ENCODE measurements around the gene MCUR1. TPM values are rescaled to one million over a fixed set of nuclear protein-coding genes. Genes with fewer than 3 reads are reported as not detected.
A peak's percentile ranks its signal among the peaks of the same experiment; 100 is the strongest.

The MCUR1 gene
- polyA plus RNA-seq, 3 donors, result 2.4 to 7.8 (median 5.2) TPM

DNA sequence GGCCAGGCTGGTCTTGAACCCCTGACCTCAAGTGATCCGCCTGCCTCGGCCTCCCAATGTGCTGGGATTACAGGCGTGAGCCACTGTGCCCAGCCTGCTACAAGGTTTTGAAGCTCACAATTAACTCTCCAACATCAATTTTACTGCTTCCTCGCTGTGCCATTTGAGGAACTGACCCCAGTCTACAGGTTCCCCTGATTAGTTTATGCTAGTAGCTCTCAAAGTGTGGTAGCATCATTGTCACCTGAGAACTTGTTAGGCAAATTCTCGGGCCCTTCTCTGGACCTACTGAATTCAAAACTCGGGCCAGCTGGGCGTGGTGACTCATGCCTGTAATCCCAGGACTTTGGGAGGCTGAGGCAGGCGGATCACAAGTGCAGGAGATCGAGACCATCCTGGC lies 49.4 kb downstream of the MCUR1 start:
- H3K27me3 Mint-ChIP-seq (ENCODE audit: low read depth in 3 of 3), result peaks cover 2 to 8% (median 5%) of the 10 kb centered on the region in 3 donors
- H4K20me1 ChIP-seq (ENCODE audit: insufficient read depth, low read length), result no peaks in the 10 kb centered on the region
- no peaks in the 10 kb centered on the region for H3K36me3 Mint-ChIP-seq
- H2AFZ ChIP-seq (ENCODE audit: insufficient read depth, low read depth, low read length, poor library complexity, severe bottlenecking), result no peak overlapping the region
- intact Hi-C loops (cut with micrococcal nuclease), result no loop called here
- peaks cover 45 to 56% of the 10 kb centered on the region in 2 donors for H3K4me1 ChIP-seq (ENCODE audit: control insufficient read depth in 1 of 2, insufficient read depth in 2 of 2, low read length in 2 of 2)
- peak overlapping the region in 1 of 7 donors; percentile 20 for H3K27ac Mint-ChIP-seq
- WGBS (ENCODE audit: insufficient coverage), result 93% methylated on average over 3 of the region's 9 CpGs
- no peak overlapping the region for H3K4me3 ChIP-seq (replicated peaks in 1 of 3; ENCODE audit: low read depth in 2 of 3, low read length in 3 of 3)
- H3K9ac ChIP-seq (ENCODE audit: insufficient read depth, low read length, poor library complexity, severe bottlenecking), result no peak overlapping the region
- H3K27me3 ChIP-seq (ENCODE audit: control insufficient read depth in 2 of 2, insufficient read depth in 2 of 2, low read length in 2 of 2), result no peaks in the 10 kb centered on the region
- no peak for DNase-seq
- H3K27ac ChIP-seq (ENCODE audit: low read depth in 1 of 2, low read length in 2 of 2), result no peak overlapping the region
- TF ChIP-seq, protein P1, sequence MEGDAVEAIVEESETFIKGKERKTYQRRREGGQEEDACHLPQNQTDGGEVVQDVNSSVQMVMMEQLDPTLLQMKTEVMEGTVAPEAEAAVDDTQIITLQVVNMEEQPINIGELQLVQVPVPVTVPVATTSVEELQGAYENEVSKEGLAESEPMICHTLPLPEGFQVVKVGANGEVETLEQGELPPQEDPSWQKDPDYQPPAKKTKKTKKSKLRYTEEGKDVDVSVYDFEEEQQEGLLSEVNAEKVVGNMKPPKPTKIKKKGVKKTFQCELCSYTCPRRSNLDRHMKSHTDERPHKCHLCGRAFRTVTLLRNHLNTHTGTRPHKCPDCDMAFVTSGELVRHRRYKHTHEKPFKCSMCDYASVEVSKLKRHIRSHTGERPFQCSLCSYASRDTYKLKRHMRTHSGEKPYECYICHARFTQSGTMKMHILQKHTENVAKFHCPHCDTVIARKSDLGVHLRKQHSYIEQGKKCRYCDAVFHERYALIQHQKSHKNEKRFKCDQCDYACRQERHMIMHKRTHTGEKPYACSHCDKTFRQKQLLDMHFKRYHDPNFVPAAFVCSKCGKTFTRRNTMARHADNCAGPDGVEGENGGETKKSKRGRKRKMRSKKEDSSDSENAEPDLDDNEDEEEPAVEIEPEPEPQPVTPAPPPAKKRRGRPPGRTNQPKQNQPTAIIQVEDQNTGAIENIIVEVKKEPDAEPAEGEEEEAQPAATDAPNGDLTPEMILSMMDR (IDR thresholded peaks at IDR 0.05), result no peak
- peaks cover 0 to 6% (median 3%) of the 10 kb centered on the region in 7 donors for H3K9me3 Mint-ChIP-seq
- no peak overlapping the region for H3K4me2 ChIP-seq (replicated peaks; ENCODE audit: extremely low read depth, low read length, poor library complexity, severe bottlenecking)
- no peaks in the 10 kb centered on the region for H3K79me2 ChIP-seq (ENCODE audit: insufficient read depth, low read length)
- H3K4me3 Mint-ChIP-seq, result no peak overlapping the region
- no peaks in the 10 kb centered on the region for H3K36me3 ChIP-seq (replicated peaks in 1 of 2; ENCODE audit: control insufficient read depth in 1 of 2, insufficient read depth in 2 of 2, low read length in 2 of 2)
- H3K9me3 ChIP-seq (replicated peaks in 1 of 2; ENCODE audit: control insufficient read depth in 1 of 2, insufficient read depth in 1 of 2, low read length in 2 of 2), result peaks cover 0 to 15% of the 10 kb centered on the region in 2 donors
- H3K4me1 Mint-ChIP-seq, result peaks cover 63% of the 10 kb centered on the region

DNA sequence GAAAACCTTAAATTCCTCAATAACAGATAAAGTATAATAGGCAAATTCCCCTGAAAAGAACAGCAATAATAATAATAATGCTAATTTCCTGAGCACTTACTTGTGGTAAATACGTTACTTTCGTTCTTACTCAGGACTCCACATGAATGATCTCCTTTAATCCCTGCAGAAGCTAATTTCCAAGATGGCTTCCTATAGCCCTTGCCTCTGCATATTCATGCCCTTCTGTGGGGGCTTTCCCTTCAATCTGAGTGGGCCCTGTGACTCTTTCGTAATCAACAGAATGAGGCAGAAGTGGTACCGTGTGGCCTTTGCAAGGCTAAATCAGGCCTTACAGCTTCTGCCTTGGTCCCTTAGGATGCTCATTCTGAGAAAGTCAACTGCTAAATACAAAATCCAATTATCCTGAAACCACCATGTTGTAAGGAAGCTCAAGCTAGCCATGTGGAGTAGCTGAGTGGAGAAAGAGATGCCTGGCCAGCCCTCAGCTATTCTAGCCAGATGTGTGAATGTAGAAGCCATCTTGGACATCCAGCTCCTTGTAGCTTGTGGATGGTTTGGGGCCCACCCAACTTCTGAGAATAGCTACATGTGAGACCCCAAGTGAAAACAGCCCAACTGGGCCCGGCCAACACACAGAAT lies 50.5 kb downstream of the MCUR1 start:
- Histone ChIP-seq H3K9me3 (replicated peaks in 1 of 2; ENCODE audit: control insufficient read depth in 1 of 2, insufficient read depth in 1 of 2, low read length in 2 of 2) (peaks cover 0 to 5% of the 10 kb centered on the region in 2 donors), H3K9ac (ENCODE audit: insufficient read depth, low read length, poor library complexity, severe bottlenecking) (no peak overlapping the region), H3K79me2 (ENCODE audit: insufficient read depth, low read length) (no peaks in the 10 kb centered on the region), H2AFZ (ENCODE audit: insufficient read depth, low read depth, low read length, poor library complexity, severe bottlenecking) (peak overlapping the region; percentile 31), H3K4me2 (replicated peaks; ENCODE audit: extremely low read depth, low read length, poor library complexity, severe bottlenecking) (no peak overlapping the region), H3K4me3 (replicated peaks in 1 of 3; ENCODE audit: low read depth in 2 of 3, low read length in 3 of 3) (no peak overlapping the region), H3K4me1 (ENCODE audit: control insufficient read depth in 1 of 2, insufficient read depth in 2 of 2, low read length in 2 of 2) (peaks cover 46 to 57% of the 10 kb centered on the region in 2 donors), H3K27ac (ENCODE audit: low read depth in 1 of 2, low read length in 2 of 2) (no peak overlapping the region), H4K20me1 (ENCODE audit: insufficient read depth, low read length) (no peaks in the 10 kb centered on the region), H3K27me3 (ENCODE audit: control insufficient read depth in 2 of 2, insufficient read depth in 2 of 2, low read length in 2 of 2) (no peaks in the 10 kb centered on the region), H3K36me3 (replicated peaks in 1 of 2; ENCODE audit: control insufficient read depth in 1 of 2, insufficient read depth in 2 of 2, low read length in 2 of 2) (no peaks in the 10 kb centered on the region)
- H3K4me1 Mint-ChIP-seq, result peaks cover 68% of the 10 kb centered on the region
- peak in 1 of 3 donors; percentile 25 for DNase-seq
- H3K4me3 Mint-ChIP-seq, result no peak overlapping the region
- H3K27me3 Mint-ChIP-seq (ENCODE audit: low read depth in 3 of 3), result peaks cover 2 to 8% (median 6%) of the 10 kb centered on the region in 3 donors
- 16% methylated on average over 2 of the region's 5 CpGs for WGBS (ENCODE audit: insufficient coverage)
- H3K36me3 Mint-ChIP-seq, result peaks cover 0 to 3% of the 10 kb centered on the region in 2 donors
- H3K9me3 Mint-ChIP-seq, result peaks cover 0 to 7% (median 3%) of the 10 kb centered on the region in 7 donors
- H3K27ac Mint-ChIP-seq, result no peak overlapping the region
- intact Hi-C loops (cut with micrococcal nuclease), result no loop called here
- TF ChIP-seq, protein P1 (IDR thresholded peaks at IDR 0.05), result no peak

All from CD14-positive monocyte (primary cell).